H7 (cell line): Measurements from ENCODE around the gene ATP2B1. TPM values are rescaled to one million over a fixed set of nuclear protein-coding genes. Genes with fewer than 3 reads are reported as not detected.

ENCODE experiments used
- DNase-seq: peaks from one replicate; pipeline ENCODE4 v3.0.0; 2012
- H3K27me3 ChIP-seq: 2 replicates; pipeline ENCODE4 v1.6.0; 2011; ENCODE audit warnings: mild to moderate bottlenecking, low read length; ENCODE audit not compliant: control insufficient read depth, insufficient read depth
- H3K36me3 ChIP-seq: replicated peaks from 2 replicates; pipeline ENCODE4 v1.5.1; 2011; ENCODE audit warnings: low read length; ENCODE audit not compliant: control insufficient read depth, insufficient read depth
- H3K4me3 ChIP-seq: 2 replicates; pipeline ENCODE4 v1.5.1; 2011; ENCODE audit warnings: low read depth, mild to moderate bottlenecking, control low read depth, low read length, moderate library complexity; ENCODE audit not compliant: insufficient read depth
- total RNA-seq: library from RNA; depleted of rRNA; stranded (reverse); fragments of >200 nt; shearing (Covaris generic); gene quantifications from 2 replicates; pipeline ENCODE4 v1.2.3, GENCODE V29; 2014

ATP2B1 gene
- total RNA-seq, 1 experiment from 2014 or later, result 20.6 TPM

DNA sequence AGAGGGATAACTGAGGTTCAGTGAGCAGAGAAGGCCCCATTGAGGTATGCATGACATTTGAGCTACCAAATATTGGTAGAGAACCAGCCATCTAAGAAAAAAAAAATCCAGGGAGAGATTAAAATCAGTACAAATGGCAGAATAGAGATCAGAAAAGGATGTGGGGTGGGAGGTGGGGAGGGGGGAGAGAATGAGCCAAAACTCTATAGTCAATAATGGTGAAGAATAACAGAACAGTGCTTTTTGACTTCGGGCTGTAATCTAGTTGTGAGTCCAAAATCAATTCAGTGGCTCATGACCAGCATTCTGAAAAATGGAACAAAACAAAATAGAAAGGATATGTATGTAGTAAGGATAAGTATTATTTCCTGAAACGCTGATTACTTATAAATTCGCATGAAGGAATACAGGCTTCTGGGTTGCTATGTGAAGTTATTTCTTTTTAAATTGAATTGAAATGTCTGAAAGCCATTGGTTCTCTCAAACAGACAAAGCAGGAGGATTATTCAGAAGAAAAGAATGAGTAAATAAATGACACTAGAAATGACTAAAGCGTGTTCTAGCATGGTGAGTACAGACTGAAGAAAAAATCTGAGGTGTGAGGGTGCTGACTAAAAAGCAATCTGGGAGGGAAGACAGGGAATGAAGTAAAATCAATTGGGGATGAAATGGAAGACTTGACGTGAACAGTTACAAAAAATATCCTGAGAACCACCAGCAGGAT is 72.4 kb downstream of the ATP2B1 start:
- Histone ChIP-seq H3K27me3 (no peaks in the 10 kb centered on the region), H3K4me3 (no peak overlapping the region), H3K36me3 (no peaks in the 10 kb centered on the region)
- no peak for DNase-seq

DNA sequence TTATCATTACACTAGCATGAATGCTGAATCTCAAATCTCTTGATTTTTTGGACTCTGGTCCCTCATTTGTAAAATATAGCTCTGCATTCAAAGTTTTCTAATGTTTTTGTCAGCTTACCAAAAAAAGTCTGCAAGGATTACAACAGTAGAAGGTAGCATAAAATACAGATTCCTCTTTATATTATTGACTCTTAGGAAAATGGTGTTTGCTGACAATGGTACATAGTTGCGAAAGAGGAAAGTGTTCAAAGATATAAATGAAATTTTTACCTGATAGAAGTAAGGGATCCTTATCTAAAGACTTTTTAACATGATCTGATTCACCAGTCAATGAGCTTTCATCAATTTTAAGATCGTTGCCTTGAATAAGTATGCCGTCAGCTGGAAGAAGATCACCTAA is 74.1 kb downstream of the ATP2B1 start:
- Histone ChIP-seq H3K27me3 (no peaks in the 10 kb centered on the region), H3K36me3 (no peaks in the 10 kb centered on the region)
- DNase-seq, result no peak

DNA sequence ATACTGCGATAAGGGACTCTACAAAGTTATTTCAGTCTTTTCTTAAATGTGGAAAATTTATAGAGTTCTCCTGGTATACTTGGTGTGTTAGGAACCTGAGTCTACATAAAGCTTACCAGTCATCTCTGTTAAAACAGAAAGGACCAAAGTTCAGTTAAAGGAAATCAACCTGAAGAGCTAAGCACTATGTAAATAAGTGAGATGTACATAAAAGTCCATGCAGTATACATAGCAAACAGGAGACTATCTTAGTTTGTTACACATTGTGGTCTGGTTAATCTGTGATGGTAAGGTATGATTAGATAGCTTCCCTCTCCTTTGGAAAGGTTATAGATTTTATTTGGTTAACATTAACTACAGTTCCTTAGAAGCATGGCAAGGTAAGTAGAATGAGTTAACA is 75.9 kb downstream of the ATP2B1 start:
- H3K36me3 ChIP-seq, result no peaks in the 10 kb centered on the region
- DNase-seq, result no peak

More for the DNA sequence above, 74.1 kb downstream of the ATP2B1 start:
- H3K4me3 ChIP-seq, result no peak overlapping the region

DNA sequence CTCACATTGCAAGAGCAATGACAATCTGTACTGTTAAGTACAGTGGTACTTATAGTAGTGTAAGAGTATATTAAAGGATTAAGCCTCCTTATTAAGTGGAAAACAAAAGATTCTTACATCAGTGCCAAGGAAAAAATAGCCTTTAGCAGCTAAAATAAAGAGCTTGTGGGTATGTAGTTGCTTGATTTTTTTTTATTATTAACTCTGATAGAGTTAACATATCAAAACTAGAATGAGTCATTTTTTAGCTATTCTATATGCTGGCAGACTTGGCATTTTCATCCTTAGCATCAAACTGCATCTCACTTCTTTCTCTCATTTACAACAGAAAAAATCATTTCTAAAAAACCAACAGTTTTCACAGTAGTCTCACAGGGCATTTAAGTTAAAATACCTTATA is 86.5 kb downstream of the ATP2B1 start:
- Histone ChIP-seq H3K27me3 (no peaks in the 10 kb centered on the region), H3K4me3 (no peak overlapping the region), H3K36me3 (no peaks in the 10 kb centered on the region; the same call in 1 of the 2 replicates)
- no peak for DNase-seq

More for the DNA sequence above, 75.9 kb downstream of the ATP2B1 start:
- Histone ChIP-seq H3K27me3 (no peaks in the 10 kb centered on the region), H3K4me3 (no peak overlapping the region)

DNA sequence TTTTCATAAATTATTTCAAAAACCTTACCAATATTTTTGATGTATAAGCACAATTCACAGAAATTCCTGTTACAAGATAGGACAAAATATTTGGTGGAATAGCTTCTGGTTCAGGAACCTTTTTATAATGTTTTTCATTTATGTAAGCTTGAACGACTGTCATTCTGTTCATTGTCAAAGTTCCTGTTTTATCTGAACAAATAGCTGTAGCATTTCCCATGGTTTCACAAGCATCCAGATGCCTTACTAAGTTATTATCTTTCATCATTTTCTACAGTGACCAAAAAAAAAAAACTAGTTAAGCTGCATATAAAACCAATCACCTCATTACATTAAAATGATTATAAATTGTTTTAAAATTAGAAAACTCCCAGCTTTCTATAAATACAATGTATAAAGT is 87.1 kb downstream of the ATP2B1 start:
- H3K36me3 ChIP-seq, result no peaks in the 10 kb centered on the region
- H3K4me3 ChIP-seq, result no peak overlapping the region

DNA sequence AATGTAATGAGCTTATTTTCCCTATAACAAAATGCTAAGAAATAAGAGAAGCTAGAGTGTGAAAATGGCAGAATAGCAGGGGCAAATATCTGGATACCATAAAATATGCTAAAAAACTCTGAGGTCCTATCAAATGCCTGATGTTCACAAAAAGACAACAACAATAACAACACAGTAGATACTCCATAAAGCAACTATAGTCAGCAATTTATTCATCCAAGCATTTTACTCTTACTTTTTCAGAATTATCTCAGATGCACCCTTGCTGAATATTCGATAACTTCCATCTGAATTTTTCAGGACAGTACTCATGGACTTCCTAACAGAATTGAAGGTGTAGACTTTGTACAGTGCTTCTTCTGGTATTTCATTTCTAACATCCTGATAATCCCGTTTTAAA is 88.9 kb downstream of the ATP2B1 start:
- Histone ChIP-seq H3K4me3 (no peak overlapping the region), H3K27me3 (no peaks in the 10 kb centered on the region), H3K36me3 (no peaks in the 10 kb centered on the region)
- DNase-seq, result no peak

More for the DNA sequence above, 87.1 kb downstream of the ATP2B1 start:
- DNase-seq, result no peak
- H3K27me3 ChIP-seq, result no peaks in the 10 kb centered on the region

DNA sequence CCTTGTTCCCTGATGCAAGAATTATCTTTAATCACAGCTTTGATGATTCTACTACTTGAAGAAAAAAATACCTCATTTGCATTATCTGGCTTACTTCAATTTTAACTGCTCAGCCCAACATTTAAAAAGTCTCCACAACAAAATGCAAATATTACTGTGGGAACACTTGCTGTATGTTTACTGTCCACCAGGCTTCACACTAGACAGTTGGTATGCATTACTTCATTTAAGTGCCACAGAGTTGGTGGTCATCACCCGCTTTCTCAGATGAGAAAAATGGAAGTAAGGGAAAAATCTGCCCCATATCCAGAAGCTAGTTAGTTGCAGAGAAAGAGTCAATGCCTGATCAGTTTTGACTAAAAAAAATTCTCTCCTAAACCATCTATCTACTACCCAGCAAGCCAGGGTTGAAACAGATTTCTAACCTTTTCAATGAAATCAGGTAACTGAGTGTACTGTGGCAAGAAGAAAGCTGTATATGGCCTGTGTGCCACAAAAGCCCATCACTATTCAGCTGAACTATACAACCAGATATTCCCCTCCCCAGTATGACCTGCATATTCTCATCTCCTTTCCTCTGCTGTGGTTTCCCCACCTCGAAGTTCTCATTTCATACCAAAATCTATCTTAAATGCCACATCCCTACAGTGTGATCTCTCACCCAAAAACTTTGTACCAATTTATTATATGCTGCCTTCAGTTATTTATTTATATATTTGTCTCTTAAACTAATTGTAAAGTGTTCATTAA is 90.3 kb downstream of the ATP2B1 start:
- DNase-seq, result no peak
- no peaks in the 10 kb centered on the region for H3K36me3 ChIP-seq
- no peak overlapping the region for H3K4me3 ChIP-seq
- no peaks in the 10 kb centered on the region for H3K27me3 ChIP-seq

DNA sequence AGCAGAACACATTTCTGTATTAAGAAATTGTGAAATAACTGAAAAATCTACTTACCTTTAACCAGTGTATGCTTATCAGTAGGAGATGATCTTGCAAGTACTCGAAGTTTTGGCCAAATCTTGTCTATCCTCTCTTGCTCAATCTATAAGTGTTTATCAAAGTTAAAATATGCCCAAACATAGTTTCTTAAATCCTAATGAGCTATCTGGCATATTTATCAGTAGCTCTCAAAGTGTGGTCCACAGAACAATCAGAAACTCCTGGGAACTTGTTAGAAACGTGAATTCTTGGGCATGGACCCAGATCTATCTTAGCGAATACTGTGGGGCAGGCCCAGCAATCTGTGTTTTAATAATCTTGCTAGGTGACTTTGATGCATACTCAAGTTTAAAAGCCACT is 98.3 kb downstream of the ATP2B1 start:
- H3K27me3 ChIP-seq, result no peaks in the 10 kb centered on the region
- H3K4me3 ChIP-seq, result no peak overlapping the region
- no peak for DNase-seq
- H3K36me3 ChIP-seq, result no peaks in the 10 kb centered on the region

DNA sequence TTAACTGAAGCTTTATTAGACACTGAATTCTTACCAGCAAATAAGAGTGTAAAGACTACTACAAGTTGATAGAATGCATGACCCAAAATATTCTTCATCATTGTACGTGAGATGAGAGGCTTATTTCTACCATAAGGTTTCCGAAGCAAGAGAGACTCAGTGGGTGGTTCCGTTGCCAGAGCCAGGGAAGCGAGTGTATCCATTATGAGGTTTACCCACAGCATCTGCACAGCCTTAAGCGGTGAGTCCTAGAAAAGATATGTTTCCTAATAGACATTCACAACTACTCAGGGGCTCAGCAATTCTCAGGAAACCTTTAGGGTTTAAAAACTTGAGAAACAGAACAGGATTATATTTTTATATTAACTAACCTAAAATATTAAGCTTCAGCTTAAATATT is 105.0 kb downstream of the ATP2B1 start:
- Histone ChIP-seq H3K27me3 (no peaks in the 10 kb centered on the region), H3K36me3 (no peaks in the 10 kb centered on the region), H3K4me3 (no peak overlapping the region)
- DNase-seq, result no peak

DNA sequence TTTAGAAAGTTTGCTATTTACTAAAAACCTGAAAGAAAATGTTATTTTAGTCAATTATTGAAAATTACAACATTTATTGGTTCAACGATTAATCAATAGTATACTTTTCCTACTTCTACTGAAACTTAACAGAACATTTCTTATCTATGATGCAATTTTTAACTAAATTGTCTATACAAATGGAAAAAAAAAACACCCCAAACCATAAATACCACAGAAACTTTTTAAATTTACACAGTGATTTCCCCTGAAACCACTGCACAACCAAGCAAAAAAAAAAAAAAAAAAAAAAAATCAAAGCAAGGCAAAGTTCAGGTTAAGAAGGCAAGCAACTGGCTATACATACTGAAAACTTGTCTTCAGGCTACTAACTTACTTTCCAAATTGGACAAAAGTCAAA is 110.9 kb downstream of the ATP2B1 start:
- Histone ChIP-seq H3K36me3 (no peaks in the 10 kb centered on the region), H3K27me3 (no peaks in the 10 kb centered on the region), H3K4me3 (no peak overlapping the region)
- DNase-seq, result no peak

DNA sequence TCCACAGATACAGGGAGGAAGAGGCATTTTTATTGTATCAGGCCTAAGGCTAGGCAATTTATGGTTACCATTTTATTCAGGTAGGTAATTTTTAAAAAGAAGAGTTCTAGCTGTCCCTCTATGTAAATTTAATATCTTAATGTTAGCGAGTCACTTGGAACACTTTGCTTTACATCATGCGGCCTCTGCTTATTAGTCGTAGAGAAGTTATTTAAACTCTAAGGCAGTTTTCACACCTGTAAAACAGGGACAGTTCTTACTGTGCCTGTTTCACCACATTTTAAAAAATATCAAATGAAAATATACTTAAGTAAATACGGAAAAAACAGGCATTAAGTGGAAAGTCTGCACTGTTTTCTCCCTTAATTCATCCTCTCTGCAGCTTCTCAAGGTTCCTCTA is 111.4 kb downstream of the ATP2B1 start:
- H3K36me3 ChIP-seq, result no peaks in the 10 kb centered on the region
- no peak overlapping the region for H3K4me3 ChIP-seq
- DNase-seq, result no peak
- no peaks in the 10 kb centered on the region for H3K27me3 ChIP-seq

DNA sequence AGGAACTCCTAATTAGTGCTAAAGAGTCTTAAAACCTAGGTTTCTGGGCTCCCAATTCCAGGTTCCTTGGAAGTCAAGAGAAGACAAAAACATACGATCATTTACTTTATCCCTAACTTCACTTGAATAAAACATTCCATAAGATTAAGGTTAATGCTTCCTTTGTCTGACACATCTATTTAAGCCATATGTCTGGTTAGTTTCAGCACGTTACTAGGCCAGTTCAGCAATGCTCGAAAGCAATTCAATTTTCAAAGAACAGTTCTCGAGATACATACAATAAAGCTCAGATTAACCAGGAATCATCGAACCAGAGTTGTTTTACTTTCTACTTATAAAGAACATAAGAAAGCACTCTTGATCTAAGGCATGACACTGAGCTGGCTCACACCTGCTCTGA is 114.8 kb downstream of the ATP2B1 start:
- H3K36me3 ChIP-seq, result no peaks in the 10 kb centered on the region
- DNase-seq, result no peak
- H3K27me3 ChIP-seq, result no peaks in the 10 kb centered on the region

DNA sequence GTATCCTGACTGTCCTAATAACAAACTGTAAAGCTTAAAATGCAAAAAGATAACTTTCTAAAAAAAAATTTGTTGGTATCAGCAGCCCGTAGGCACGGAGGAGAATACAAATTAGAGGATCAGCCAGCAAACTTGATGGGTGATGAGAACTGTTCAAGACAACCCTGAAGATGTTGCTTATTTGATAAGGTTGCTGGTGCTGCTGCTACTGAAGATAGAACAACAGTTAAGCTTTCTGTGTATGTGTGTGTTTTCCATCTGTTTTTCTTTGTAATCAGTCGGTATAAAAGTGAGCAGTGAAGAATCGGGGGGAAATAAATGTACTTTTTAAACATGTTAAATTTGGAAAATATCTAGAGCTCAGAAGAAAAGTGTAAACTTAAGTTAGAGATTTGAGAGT is 115.4 kb downstream of the ATP2B1 start:
- DNase-seq, result no peak
- H3K4me3 ChIP-seq, result no peak overlapping the region
- H3K36me3 ChIP-seq, result no peaks in the 10 kb centered on the region
- H3K27me3 ChIP-seq, result no peaks in the 10 kb centered on the region

More for the DNA sequence above, 114.8 kb downstream of the ATP2B1 start:
- no peak overlapping the region for H3K4me3 ChIP-seq

DNA sequence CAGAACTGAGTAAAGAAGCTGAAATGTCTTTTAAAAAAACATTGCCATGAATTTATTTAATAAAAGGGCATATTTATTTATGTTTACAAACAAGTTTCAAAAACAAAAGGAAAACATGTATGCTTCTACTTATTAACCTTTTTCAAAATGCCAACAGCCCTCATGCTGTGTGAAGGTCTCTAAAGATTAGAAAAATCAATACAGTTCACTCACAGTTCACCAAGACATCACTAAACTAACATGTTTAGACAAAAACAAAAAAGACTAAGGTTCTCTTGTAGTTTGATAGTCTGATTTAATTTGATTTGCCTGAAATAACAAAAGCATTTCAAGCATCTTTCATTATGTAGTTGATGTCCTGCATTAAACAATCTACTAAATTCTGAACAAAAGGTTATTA is 118.9 kb downstream of the ATP2B1 start:
- H3K36me3 ChIP-seq, result no peaks in the 10 kb centered on the region
- DNase-seq, result no peak

DNA sequence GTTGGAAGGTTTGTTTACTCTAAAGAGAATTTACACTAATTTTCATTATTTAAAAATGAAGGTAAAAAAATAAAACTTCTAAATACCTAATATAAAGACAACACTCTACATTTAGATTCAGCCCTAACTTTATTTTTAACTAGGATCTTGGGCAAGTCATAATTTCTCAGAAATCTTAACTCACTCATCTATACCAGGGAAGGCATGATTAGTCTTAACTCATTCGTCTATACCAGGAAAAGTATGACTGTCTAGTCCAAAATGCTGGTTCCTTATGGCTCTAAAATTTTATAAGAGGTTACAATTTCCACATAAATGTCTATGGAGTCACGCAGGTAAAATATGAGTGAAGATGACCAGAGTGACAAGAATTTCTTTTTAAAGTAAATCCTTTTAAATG is 130.1 kb downstream of the ATP2B1 start:
- no peak for DNase-seq
- Histone ChIP-seq H3K4me3 (no peak overlapping the region), H3K27me3 (no peaks in the 10 kb centered on the region), H3K36me3 (no peaks in the 10 kb centered on the region)

More for the DNA sequence above, 118.9 kb downstream of the ATP2B1 start:
- Histone ChIP-seq H3K4me3 (no peak overlapping the region), H3K27me3 (no peaks in the 10 kb centered on the region)
